Suprapubic skin (tissue), 4 donors: ENCODE results near the gene SKI. TPM values are rescaled to one million over a fixed set of nuclear protein-coding genes. Genes with fewer than 3 reads are reported as not detected.

Experiments
- DNase-seq, 2 donors: peaks; one replicate each; pipeline ENCODE4 v3.0.0-alpha.2; 2019; ENCODE audit warnings: low spot score in 2 of 2
- H3K27ac ChIP-seq: fragments of 200-600 bp; sonication (generic); one replicate; pipeline ENCODE4 v1.5.1; 2019
- H3K27me3 ChIP-seq: fragments of 200-600 bp; sonication (generic); one replicate; pipeline ENCODE4 v1.5.1; 2019
- H3K36me3 ChIP-seq: fragments of 200-600 bp; sonication (generic); one replicate; pipeline ENCODE4 v1.5.1; 2019
- H3K4me1 ChIP-seq: fragments of 200-600 bp; sonication (generic); one replicate; pipeline ENCODE4 v1.5.1; 2019
- H3K4me3 ChIP-seq: fragments of 200-600 bp; sonication (generic); one replicate; pipeline ENCODE4 v1.5.1; 2019; ENCODE audit warnings: mild to moderate bottlenecking
- H3K9me3 ChIP-seq: fragments of 200-600 bp; sonication (generic); one replicate; pipeline ENCODE4 v1.5.1; 2019
- EP300 ChIP-seq: sonication (generic); formaldehyde crosslinking; IDR thresholded peaks from one replicate; pipeline ENCODE4 v1.6.1; 2017; ENCODE audit warnings: antibody characterized with exemption
- POLR2A ChIP-seq, 2 donors: fragments of 450-650 bp; IDR thresholded peaks; one replicate each; pipeline ENCODE4 v1.6.1; 2017; ENCODE audit warnings: antibody characterized with exemption in 2 of 2, mild to moderate bottlenecking in 2 of 2, moderate library complexity in 2 of 2
- POLR2AphosphoS5 ChIP-seq, 3 donors: sonication (generic); formaldehyde crosslinking; IDR thresholded peaks; one replicate each; pipeline ENCODE4 v1.6.1; 2017; ENCODE audit warnings: antibody characterized with exemption in 3 of 3
- WGBS: methylation state at CpG from one replicate; pipeline ENCODE4 v1.1.5; 2018; 5-methylcytosine and 5-hydroxymethylcytosine counted together
- total RNA-seq, 4 donors: library from RNA; depleted of rRNA; stranded (reverse); fragments of >200 nt; gene quantifications; one replicate each; pipeline ENCODE4 v1.1.0, GENCODE V29; 2016
- TF ChIP-seq, protein P1 (sequence below), 2 donors: fragments of 200-600 bp in 1 of 2; fragments of 450-650 bp in 1 of 2; sonication (generic) in 1 of 2; IDR thresholded peaks; one replicate each; pipeline ENCODE4 v1.5.1; 2016 to 2019; ENCODE audit warnings: antibody characterized with exemption in 2 of 2, mild to moderate bottlenecking in 1 of 2, moderate library complexity in 1 of 2

SKI gene
- total RNA-seq, 4 donors from 2014 or later = 51.8 to 91.2 (median 68.1) TPM

DNA sequence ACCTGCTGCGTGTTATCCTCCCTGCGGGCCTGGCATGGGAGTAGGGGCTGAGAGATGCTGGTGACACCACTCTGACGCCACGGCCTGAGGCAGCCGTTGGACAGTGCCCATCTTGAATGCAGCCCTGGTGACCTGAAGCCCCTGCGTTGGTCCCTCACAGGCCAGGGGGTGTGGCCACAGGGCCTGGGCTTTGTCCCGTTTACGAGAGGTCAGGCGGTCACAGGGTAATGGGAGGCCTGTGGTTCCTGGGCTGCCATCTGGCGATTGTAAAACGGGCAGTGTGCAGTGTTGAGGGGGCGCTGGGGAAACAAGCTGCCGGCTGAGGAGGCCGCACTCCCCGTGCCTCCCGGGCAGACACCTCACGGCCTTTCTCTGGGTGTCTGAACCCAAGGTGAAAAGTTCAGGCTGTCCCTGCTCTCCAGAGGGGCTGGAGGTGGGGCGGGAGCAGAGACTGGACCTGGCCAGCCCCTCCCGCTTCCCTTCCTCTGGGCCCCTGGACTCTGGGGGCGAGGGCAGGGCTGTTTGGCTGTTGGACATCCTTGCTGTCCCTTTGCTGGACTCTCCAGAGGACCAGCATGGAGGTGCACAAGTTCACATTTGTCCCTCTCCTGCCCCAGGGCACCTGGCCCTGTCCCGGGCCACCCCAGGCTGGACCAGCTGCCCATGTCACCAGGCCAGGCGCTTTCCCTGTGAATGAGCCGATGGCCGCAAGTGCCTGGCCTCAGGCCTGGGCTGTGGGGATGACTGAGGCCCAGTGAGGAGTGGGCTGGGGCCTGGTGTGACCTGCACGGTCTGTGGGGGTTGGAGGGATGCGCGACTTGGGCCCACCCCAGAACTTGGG lies 42.4 kb downstream of the SKI start:
- no peak for DNase-seq
- 74% methylated on average over 9 of the region's 27 CpGs for WGBS
- no peak overlapping the region for H3K4me3 ChIP-seq
- H3K27ac ChIP-seq = peak overlapping the region; percentile 33
- H3K4me1 ChIP-seq = peaks cover 92% of the 10 kb centered on the region
- TF ChIP-seq POLR2AphosphoS5 (IDR thresholded peaks at IDR 0.05) (no peak), POLR2A (IDR thresholded peaks at IDR 0.05) (no peak), EP300 (no peak)
- TF ChIP-seq, protein P1, sequence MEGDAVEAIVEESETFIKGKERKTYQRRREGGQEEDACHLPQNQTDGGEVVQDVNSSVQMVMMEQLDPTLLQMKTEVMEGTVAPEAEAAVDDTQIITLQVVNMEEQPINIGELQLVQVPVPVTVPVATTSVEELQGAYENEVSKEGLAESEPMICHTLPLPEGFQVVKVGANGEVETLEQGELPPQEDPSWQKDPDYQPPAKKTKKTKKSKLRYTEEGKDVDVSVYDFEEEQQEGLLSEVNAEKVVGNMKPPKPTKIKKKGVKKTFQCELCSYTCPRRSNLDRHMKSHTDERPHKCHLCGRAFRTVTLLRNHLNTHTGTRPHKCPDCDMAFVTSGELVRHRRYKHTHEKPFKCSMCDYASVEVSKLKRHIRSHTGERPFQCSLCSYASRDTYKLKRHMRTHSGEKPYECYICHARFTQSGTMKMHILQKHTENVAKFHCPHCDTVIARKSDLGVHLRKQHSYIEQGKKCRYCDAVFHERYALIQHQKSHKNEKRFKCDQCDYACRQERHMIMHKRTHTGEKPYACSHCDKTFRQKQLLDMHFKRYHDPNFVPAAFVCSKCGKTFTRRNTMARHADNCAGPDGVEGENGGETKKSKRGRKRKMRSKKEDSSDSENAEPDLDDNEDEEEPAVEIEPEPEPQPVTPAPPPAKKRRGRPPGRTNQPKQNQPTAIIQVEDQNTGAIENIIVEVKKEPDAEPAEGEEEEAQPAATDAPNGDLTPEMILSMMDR (IDR thresholded peaks at IDR 0.05) = no peak
- no peaks in the 10 kb centered on the region for H3K9me3 ChIP-seq
- no peaks in the 10 kb centered on the region for H3K27me3 ChIP-seq
- H3K36me3 ChIP-seq = no peaks in the 10 kb centered on the region

DNA sequence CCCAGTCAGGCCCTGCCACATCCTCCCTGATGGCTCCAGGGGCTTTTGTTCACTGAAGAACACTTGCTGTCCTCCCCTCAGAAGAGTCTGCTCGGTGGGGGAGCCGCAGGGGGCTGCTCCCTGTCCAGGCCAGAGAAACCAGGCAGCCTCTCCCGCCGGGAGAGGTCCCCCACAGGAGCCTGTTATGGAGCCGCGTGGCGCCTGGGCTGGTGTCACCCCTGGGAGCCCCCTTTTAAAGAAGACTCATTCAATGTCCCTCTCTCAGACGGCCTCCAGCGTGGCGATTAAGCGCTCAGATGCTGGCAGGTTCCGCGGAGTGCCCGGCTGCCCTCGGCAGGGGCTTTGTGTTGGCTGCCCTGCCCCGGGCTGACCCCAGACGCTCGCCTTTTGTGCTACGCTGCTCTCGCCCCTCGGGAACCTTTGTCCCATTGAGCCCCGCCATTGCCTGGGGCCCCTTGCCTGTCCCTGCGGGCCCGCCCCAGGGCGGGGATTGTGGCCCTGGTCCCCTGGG lies 43.1 kb downstream of the SKI start:
- TF ChIP-seq POLR2A (IDR thresholded peaks at IDR 0.05) (no peak), EP300 (no peak), POLR2AphosphoS5 (IDR thresholded peaks at IDR 0.05) (no peak)
- Histone ChIP-seq H3K27me3 (no peaks in the 10 kb centered on the region), H3K4me3 (no peak overlapping the region), H3K4me1 (peaks cover 97% of the 10 kb centered on the region), H3K9me3 (no peaks in the 10 kb centered on the region), H3K27ac (peak overlapping the region; percentile 18), H3K36me3 (no peaks in the 10 kb centered on the region)
- DNase-seq = no peak
- 68% methylated on average over 13 of the region's 25 CpGs for WGBS

DNA sequence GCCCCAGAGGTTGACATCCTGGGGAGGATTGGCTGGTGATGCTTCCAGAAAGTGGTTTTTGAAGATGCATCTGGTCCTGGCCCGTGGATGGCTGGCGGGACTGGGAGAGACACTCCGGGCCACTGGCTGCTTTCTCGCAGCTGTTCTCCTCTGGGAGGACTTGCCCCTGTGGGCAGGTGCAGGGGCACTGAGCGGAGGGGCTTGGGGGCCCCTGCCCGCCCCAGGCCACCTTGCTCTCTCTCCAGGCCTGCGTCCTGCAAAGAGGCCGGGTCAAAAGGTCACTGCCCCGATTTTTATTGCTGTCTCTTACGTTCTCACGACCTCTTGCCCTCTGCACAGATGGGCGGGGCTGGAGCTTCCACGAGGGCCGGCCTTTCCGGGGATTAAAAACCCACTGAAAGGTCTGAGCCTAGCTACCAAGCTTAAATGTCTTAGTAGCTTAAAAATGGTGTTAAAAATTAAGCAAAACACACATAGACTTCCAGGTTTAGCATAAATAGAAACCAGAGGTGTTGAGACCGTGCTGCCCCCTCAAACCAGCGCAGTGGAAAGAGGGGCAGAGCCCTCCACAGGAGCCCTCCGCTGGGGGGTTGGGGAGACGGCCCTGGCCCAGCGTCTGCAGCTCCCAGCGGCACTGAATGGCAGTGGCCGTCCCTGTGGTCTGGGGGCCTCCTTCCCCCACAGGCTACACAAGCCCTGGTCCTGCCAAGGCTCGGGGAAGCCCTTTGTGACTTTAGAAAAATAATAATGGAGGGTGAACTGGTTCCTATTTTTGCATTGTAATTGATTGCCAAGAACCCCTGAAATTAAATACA lies 43.9 kb downstream of the SKI start:
- no peaks in the 10 kb centered on the region for H3K27me3 ChIP-seq
- peak overlapping the region; percentile 18 for H3K27ac ChIP-seq
- H3K4me1 ChIP-seq = peaks cover 98% of the 10 kb centered on the region
- TF ChIP-seq EP300 = no peak
- TF ChIP-seq POLR2A (IDR thresholded peaks at IDR 0.05) = no peak
- no peak for TF ChIP-seq POLR2AphosphoS5 (IDR thresholded peaks at IDR 0.05)
- TF ChIP-seq, protein P1 (IDR thresholded peaks at IDR 0.05) = no peak
- no peaks in the 10 kb centered on the region for H3K36me3 ChIP-seq
- 56% methylated on average over 21 of the region's 23 CpGs for WGBS
- no peak overlapping the region for H3K4me3 ChIP-seq
- H3K9me3 ChIP-seq = no peaks in the 10 kb centered on the region
- no peak for DNase-seq

DNA sequence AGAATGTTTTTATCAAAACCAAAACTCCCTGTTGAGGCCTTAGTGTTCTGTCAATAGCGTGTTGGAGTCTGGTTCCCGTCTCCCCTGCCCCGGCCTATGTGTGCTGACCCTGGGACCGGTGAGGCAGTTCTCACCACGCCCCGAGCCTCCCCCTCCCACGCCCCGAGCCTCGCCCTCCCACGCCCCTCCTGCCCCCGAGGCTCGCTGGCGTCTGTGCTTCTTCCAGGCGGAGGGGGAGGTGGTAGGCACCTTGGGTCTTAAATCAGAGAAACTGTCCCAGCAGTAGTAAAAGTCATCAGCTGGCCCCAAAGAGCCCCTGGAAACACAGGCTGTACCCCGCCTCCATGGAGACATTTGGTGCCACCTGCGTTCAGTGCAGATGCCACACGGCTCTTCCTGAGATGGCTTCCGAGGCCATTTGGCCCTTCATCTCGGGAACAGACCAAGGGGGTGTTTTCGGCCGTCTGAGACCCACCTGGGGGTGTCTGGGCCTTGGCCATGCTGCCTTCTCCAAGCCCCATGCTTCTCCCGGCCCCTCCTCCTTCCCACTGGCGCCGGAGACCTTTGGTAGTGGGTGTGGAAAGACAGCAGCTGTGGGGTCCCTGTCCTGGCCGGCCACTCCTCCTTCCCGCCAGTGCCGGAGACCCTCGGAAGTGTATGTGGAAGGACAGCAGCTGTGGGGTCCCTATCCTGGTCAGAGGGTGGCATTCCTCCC lies 44.7 kb downstream of the SKI start:
- peak overlapping the region; percentile 41 for H3K27ac ChIP-seq
- H3K9me3 ChIP-seq = no peaks in the 10 kb centered on the region
- no peak for TF ChIP-seq POLR2AphosphoS5 (IDR thresholded peaks at IDR 0.05)
- TF ChIP-seq POLR2A (IDR thresholded peaks at IDR 0.05) = no peak
- TF ChIP-seq, protein P1 (IDR thresholded peaks at IDR 0.05) = no peak
- 66% methylated on average over 19 of the region's 28 CpGs for WGBS
- no peaks in the 10 kb centered on the region for H3K27me3 ChIP-seq
- H3K4me3 ChIP-seq = no peak overlapping the region
- H3K4me1 ChIP-seq = peaks cover 98% of the 10 kb centered on the region
- DNase-seq = no peak
- no peaks in the 10 kb centered on the region for H3K36me3 ChIP-seq

DNA sequence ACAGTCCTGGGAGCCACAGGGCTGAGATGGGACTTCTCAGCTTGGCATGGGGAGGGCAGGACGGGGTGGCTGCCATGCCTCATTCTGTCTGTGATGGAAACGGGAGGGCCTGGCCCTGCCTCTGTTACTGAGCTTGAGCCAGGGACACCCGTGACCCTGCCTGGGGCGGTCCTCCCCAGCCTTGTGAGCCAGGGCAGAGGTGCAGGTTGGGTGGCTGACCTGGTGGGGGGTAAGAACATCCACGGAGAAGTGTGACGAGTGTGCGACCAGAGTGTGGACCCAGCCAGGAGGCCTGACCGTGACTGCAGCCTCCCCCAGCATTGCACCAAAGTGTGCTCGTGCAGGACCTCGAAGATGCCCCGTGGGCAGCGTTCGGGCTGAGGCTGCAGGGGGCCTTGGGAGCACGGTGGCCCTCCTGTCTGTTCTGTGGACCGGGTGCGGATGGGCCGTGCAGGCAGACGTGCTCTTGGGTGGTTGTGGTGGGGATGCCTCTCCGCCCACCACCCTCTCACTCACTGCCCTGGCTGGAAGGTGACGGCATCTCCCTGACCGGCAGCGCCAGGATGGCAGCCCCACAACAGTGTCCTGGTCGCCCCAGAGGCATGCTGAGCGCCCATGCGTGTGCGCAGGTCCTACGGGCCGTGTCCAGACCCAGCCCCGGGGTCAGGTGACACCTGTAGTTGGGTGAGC lies 45.4 kb downstream of the SKI start:
- H3K36me3 ChIP-seq = no peaks in the 10 kb centered on the region
- no peak for DNase-seq
- H3K4me1 ChIP-seq = peaks cover 98% of the 10 kb centered on the region
- peak overlapping the region; percentile 41 for H3K27ac ChIP-seq
- 57% methylated on average over 6 of the region's 29 CpGs for WGBS
- H3K27me3 ChIP-seq = no peaks in the 10 kb centered on the region
- TF ChIP-seq POLR2A (IDR thresholded peaks at IDR 0.05) (no peak), EP300 (no peak), POLR2AphosphoS5 (IDR thresholded peaks at IDR 0.05) (no peak)
- TF ChIP-seq, protein P1 (IDR thresholded peaks at IDR 0.05) = no peak
- no peaks in the 10 kb centered on the region for H3K9me3 ChIP-seq
- no peak overlapping the region for H3K4me3 ChIP-seq
